Karpas-422 (cell line): Measurements from ENCODE around the gene RASSF3. TPM values are rescaled to one million over a fixed set of nuclear protein-coding genes. Genes with fewer than 3 reads are reported as not detected.

Source experiments
- DNase-seq: peaks from one replicate; pipeline ENCODE4 v3.0.0-alpha.2; 2015
- H2AFZ ChIP-seq: fragments of 200-600 bp; sonication (generic); 2 replicates; pipeline ENCODE4 v1.6.1; 2014; ENCODE audit warnings: antibody characterized with exemption, low read length, mixed read lengths
- H3K27ac ChIP-seq: fragments of 200-600 bp; sonication (generic); 2 replicates; pipeline ENCODE4 v1.5.1; 2014; ENCODE audit warnings: mild to moderate bottlenecking, low read length, moderate library complexity
- H3K27me3 ChIP-seq: fragments of 200-600 bp; sonication (generic); 2 replicates; pipeline ENCODE4 v1.6.1; 2014; ENCODE audit warnings: low read length, mixed read lengths
- H3K36me3 ChIP-seq: fragments of 200-600 bp; sonication (generic); 2 replicates; pipeline ENCODE4 v1.6.1; 2014; ENCODE audit warnings: low read length, mixed read lengths; ENCODE audit not compliant: insufficient read depth
- H3K4me1 ChIP-seq: fragments of 200-600 bp; sonication (generic); 2 replicates; pipeline ENCODE4 v1.6.1; 2014; ENCODE audit warnings: mild to moderate bottlenecking, low read length, mixed read lengths
- H3K4me2 ChIP-seq: fragments of 200-600 bp; sonication (generic); 2 replicates; pipeline ENCODE4 v1.6.1; 2014; ENCODE audit warnings: low read length, low read depth, mild to moderate bottlenecking; ENCODE audit not compliant: poor library complexity, severe bottlenecking
- H3K4me3 ChIP-seq: fragments of 200-600 bp; sonication (generic); 2 replicates; pipeline ENCODE4 v1.5.1; 2014; ENCODE audit warnings: mild to moderate bottlenecking, antibody characterized with exemption, low read length, mixed read lengths
- H3K79me2 ChIP-seq: fragments of 200-600 bp; sonication (generic); 2 replicates; pipeline ENCODE4 v1.6.1; 2014; ENCODE audit warnings: mild to moderate bottlenecking, low read length, mixed read lengths
- H3K9ac ChIP-seq: fragments of 200-600 bp; sonication (generic); 2 replicates; pipeline ENCODE4 v1.6.0; 2014; ENCODE audit warnings: low read length
- H3K9me2 ChIP-seq: fragments of 200-600 bp; sonication (generic), shearing (Covaris generic); replicated peaks from 2 replicates; pipeline ENCODE4 v1.6.0; 2014; ENCODE audit warnings: mild to moderate bottlenecking, low read length, moderate library complexity; ENCODE audit not compliant: insufficient read depth
- H3K9me3 ChIP-seq: fragments of 300-700, 200-600 bp; sonication (generic); 2 replicates; pipeline ENCODE4 v1.6.1; 2014; ENCODE audit warnings: low read length, mixed read lengths
- H4K20me1 ChIP-seq: fragments of 200-600 bp; sonication (generic); 2 replicates; pipeline ENCODE4 v1.6.1; 2014; ENCODE audit warnings: mild to moderate bottlenecking, antibody characterized with exemption, low read length, low read depth; ENCODE audit not compliant: insufficient read depth
- total RNA-seq: library from RNA; depleted of rRNA; stranded (reverse); fragments of >200 nt; shearing (Covaris generic); gene quantifications from 2 replicates; pipeline ENCODE4 v1.2.3, GENCODE V29; 2014; ENCODE audit warnings: low replicate concordance

RASSF3 gene
- total RNA-seq, 1 experiment from 2014 or later = 21.5 TPM

- no peak overlapping the region for H3K4me3 ChIP-seq
- H3K9ac ChIP-seq = no peak overlapping the region
- no peak overlapping the region for H3K27ac ChIP-seq
- no peaks in the 10 kb centered on the region for H4K20me1 ChIP-seq
- H2AFZ ChIP-seq = no peak overlapping the region
- no peak for DNase-seq
- H3K27me3 ChIP-seq = no peaks in the 10 kb centered on the region
- no peak overlapping the region for H3K4me2 ChIP-seq
- peaks cover 97% of the 10 kb centered on the region for H3K79me2 ChIP-seq
- no peaks in the 10 kb centered on the region for H3K9me2 ChIP-seq
- H3K9me3 ChIP-seq = no peaks in the 10 kb centered on the region
- H3K36me3 ChIP-seq = no peaks in the 10 kb centered on the region
- H3K4me1 ChIP-seq = peaks cover 58% of the 10 kb centered on the region
These were observed 52.7 kb downstream of the RASSF3 start for GRCh38 chr12:64663015-64663414.

DNA sequence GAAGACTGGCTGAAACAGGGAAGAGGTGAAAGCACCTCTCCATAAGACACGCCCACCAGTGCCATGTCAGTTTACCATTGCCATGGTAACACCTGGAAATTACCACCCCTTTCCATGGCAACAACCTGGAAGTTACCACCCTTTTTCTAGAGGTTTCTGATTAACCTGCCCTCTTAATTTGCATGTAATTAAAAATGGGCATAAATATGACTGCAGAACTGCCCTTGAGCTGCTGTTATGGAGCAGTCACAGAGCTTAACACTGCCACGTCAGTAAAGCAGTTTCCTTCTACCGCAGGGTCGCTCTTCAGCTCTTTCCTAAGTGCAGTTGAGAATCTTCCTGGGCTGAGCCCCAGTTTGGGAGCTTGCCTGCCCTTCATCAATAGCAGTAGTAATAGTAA is 55.2 kb downstream of the RASSF3 start:
- peak; percentile 90 for DNase-seq
- H3K79me2 ChIP-seq = peaks cover 97% of the 10 kb centered on the region
- no peaks in the 10 kb centered on the region for H4K20me1 ChIP-seq

GRCh38 chr12:64666054-64666914 is 56.0 kb downstream of the RASSF3 start:
- no peaks in the 10 kb centered on the region for H3K27me3 ChIP-seq
- H3K27ac ChIP-seq = peak overlapping the region; percentile 58
- DNase-seq = no peak
- H3K79me2 ChIP-seq = peaks cover 97% of the 10 kb centered on the region
- H3K9ac ChIP-seq = peak overlapping the region; percentile 51
- H3K9me2 ChIP-seq = no peaks in the 10 kb centered on the region
- H3K36me3 ChIP-seq = no peaks in the 10 kb centered on the region
- peak overlapping the region; percentile 62 for H3K4me2 ChIP-seq
- no peaks in the 10 kb centered on the region for H4K20me1 ChIP-seq
- no peaks in the 10 kb centered on the region for H3K9me3 ChIP-seq
- H2AFZ ChIP-seq = no peak overlapping the region
- peaks cover 84% of the 10 kb centered on the region for H3K4me1 ChIP-seq
- peak overlapping the region; percentile 5 for H3K4me3 ChIP-seq

More for the DNA sequence above, 55.2 kb downstream of the RASSF3 start:
- Histone ChIP-seq H3K4me1 (peaks cover 79% of the 10 kb centered on the region), H3K4me2 (peak overlapping the region; percentile 62), H3K27me3 (no peaks in the 10 kb centered on the region), H3K36me3 (no peaks in the 10 kb centered on the region), H2AFZ (no peak overlapping the region), H3K9me2 (no peaks in the 10 kb centered on the region), H3K4me3 (peak overlapping the region; percentile 5), H3K9ac (peak overlapping the region; percentile 51), H3K27ac (peak overlapping the region; percentile 58), H3K9me3 (no peaks in the 10 kb centered on the region)

DNA sequence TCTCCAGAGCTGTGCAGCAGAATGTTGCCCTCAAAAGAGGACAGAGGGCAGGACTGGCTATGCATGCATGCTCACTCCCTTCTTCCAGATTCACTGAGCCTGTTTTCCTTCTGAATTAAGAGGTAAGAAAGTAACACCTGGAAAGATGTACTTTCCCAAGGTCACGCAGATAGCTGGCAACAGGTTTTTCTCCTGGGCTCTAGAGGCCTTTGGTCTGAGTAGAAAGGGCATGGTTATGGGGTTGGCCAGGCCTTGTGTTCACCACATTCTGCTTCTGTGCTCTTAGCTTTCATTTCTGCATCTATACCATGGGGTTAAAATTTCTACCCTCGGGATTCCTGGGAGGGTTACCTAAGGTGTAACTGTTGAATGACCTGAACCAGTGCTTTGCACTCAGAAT is 57.5 kb downstream of the RASSF3 start:
- Histone ChIP-seq H3K4me1 (peaks cover 94% of the 10 kb centered on the region), H3K27ac (peak overlapping the region; percentile 37; the same call in 1 of the 2 replicates), H3K9me3 (no peaks in the 10 kb centered on the region), H3K4me2 (no peak overlapping the region), H3K9ac (no peak overlapping the region), H3K79me2 (peaks cover 95% of the 10 kb centered on the region), H2AFZ (no peak overlapping the region), H3K4me3 (no peak overlapping the region), H3K36me3 (no peaks in the 10 kb centered on the region), H3K9me2 (no peaks in the 10 kb centered on the region), H4K20me1 (no peaks in the 10 kb centered on the region), H3K27me3 (no peaks in the 10 kb centered on the region)
- DNase-seq = no peak

DNA sequence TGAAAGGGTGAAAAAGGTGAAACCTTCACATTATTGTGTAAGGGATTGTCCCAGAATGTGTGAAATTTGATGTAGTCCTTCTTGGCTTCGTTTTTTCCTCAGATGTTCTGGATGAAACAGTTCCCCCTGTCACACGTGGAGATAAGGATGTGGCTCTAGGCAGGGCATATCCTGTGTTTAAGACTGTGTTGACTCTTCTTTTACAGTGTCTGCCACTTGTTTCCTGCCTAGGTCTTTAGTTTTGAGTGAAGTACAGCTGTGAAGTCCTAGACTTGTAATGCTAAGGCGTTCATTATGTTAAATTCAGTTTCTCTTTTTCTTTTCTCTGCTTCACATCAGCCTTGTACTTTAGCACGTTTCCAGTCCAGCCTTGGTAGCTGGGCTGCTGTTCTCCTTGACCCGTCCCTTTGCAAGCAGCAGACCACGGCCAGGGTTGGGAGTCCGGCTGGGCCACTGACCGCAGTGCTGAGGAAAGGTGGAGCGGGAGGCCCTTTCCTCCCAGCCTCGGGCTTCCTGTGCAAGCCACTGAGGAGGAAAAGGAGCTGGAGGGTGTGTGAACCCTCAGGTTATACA is 59.1 kb downstream of the RASSF3 start:
- H4K20me1 ChIP-seq = no peaks in the 10 kb centered on the region; the same call in 1 of the 2 replicates
- H2AFZ ChIP-seq = no peak overlapping the region
- no peaks in the 10 kb centered on the region for H3K9me2 ChIP-seq
- peaks cover 98% of the 10 kb centered on the region for H3K79me2 ChIP-seq
- peak overlapping the region; percentile 53 for H3K9ac ChIP-seq
- peak overlapping the region; percentile 52 for H3K27ac ChIP-seq
- H3K4me3 ChIP-seq = peak overlapping the region; percentile 42; the same call in 1 of the 2 replicates
- H3K4me1 ChIP-seq = peaks cover 98% of the 10 kb centered on the region
- H3K9me3 ChIP-seq = no peaks in the 10 kb centered on the region
- no peaks in the 10 kb centered on the region for H3K36me3 ChIP-seq
- peak overlapping the region; percentile 58 for H3K4me2 ChIP-seq
- H3K27me3 ChIP-seq = no peaks in the 10 kb centered on the region
- DNase-seq = peak; percentile 59

DNA sequence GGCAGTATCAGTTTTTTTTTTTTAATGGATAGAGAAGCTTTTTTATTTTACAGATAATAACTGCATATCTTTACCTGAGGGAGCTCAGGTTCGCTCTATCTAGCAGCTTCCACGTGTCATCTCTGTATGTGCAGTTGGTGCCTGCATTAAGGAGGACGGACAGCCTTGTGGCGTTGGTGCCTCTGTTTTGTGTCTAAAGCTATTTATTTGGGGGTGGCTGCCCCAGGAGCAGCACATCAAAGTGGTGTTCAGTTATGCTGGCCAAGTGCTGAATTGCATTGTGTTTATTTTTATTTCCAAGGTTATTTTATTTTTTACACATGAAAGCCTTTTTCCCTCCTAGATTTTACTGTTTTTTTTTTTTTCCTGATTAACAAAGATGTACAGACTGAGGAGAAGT is 59.7 kb downstream of the RASSF3 start:
- no peak overlapping the region for H3K4me3 ChIP-seq
- peak; percentile 62 for DNase-seq
- peak overlapping the region; percentile 58 for H3K4me2 ChIP-seq
- H3K9ac ChIP-seq = peak overlapping the region; percentile 53
- H4K20me1 ChIP-seq = no peaks in the 10 kb centered on the region; the same call in 1 of the 2 replicates
- H2AFZ ChIP-seq = no peak overlapping the region
- H3K9me3 ChIP-seq = no peaks in the 10 kb centered on the region
- peak overlapping the region; percentile 52 for H3K27ac ChIP-seq
- no peaks in the 10 kb centered on the region for H3K9me2 ChIP-seq
- no peaks in the 10 kb centered on the region for H3K27me3 ChIP-seq
- peaks cover 94% of the 10 kb centered on the region for H3K4me1 ChIP-seq
- no peaks in the 10 kb centered on the region for H3K36me3 ChIP-seq
- peaks cover 97% of the 10 kb centered on the region for H3K79me2 ChIP-seq

DNA sequence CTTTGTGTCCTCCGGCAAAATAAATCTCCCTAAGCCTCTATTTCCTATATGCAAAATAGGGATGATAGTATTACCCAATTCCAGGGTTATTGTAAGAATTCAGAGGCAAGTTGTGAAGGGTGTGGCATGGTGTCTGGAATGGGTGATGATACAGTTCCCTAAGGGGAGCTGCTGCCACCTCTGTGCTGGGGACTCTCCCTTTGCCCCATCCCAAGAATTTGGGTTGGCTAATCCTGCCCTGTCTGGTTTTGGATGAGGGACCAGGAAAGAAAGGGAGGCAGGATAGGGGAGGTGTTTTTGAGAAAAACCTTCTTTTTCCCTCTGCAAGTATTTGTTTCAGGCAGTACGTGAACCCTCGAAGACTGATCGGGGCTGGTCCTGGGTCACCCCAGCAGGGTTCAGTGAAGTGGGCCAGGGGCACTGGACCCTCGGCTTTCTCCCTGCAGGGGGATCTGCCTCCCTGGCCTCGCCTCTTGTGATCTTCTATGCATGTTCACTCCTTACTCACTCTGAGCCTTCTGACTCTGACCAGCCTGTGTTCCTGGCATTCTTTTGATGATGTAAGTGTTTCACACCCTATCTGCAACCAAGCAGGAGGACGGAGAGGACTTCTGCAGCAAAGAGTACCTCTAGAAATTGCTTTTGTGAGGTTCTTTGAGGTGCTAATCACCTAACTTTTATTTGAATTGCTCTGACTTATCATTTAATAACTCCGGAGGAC is 60.8 kb downstream of the RASSF3 start:
- H4K20me1 ChIP-seq = no peaks in the 10 kb centered on the region; the same call in 1 of the 2 replicates
- H3K9ac ChIP-seq = no peak overlapping the region
- no peak overlapping the region for H3K4me3 ChIP-seq

DNA sequence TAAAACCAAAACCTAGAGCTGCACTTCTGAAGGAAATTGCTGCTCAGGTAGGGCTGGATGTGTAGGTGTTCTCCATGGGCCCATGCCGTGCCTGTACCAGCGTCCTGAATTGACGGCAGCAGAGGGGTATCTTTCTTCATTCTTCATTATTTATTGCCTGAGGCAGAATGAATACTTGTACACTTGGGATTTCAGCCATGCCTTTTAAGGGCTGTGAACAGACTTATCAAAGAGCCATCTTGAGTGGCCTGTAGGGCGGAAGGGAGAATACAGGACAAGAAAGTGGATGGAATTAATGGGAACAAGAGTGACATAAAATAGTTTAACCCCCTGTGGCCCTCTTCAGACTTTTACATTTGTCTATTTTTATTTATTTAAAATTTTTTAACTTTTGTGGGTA is 61.4 kb downstream of the RASSF3 start:
- H3K9me2 ChIP-seq = no peaks in the 10 kb centered on the region
- H4K20me1 ChIP-seq = no peaks in the 10 kb centered on the region; the same call in 1 of the 2 replicates
- no peaks in the 10 kb centered on the region for H3K9me3 ChIP-seq
- no peak for DNase-seq
- H3K4me3 ChIP-seq = no peak overlapping the region
- H3K79me2 ChIP-seq = peaks cover 94% of the 10 kb centered on the region
- H3K27ac ChIP-seq = no peak overlapping the region
- no peak overlapping the region for H3K9ac ChIP-seq
- H3K36me3 ChIP-seq = no peaks in the 10 kb centered on the region
- H3K4me1 ChIP-seq = peaks cover 84% of the 10 kb centered on the region
- no peaks in the 10 kb centered on the region for H3K27me3 ChIP-seq
- H3K4me2 ChIP-seq = peak overlapping the region; percentile 11
- H2AFZ ChIP-seq = no peak overlapping the region

More for the DNA sequence above, 60.8 kb downstream of the RASSF3 start:
- no peak overlapping the region for H2AFZ ChIP-seq
- peaks cover 88% of the 10 kb centered on the region for H3K4me1 ChIP-seq
- no peaks in the 10 kb centered on the region for H3K9me3 ChIP-seq
- no peak for DNase-seq
- H3K27me3 ChIP-seq = no peaks in the 10 kb centered on the region
- peak overlapping the region; percentile 52 for H3K27ac ChIP-seq
- peak overlapping the region; percentile 58 for H3K4me2 ChIP-seq
- no peaks in the 10 kb centered on the region for H3K9me2 ChIP-seq
- H3K36me3 ChIP-seq = no peaks in the 10 kb centered on the region
- H3K79me2 ChIP-seq = peaks cover 97% of the 10 kb centered on the region
